Suprapubic skin (tissue), 4 donors: ENCODE measurements around the gene ATP5F1B. TPM values are rescaled to one million over a fixed set of nuclear protein-coding genes. Genes with fewer than 3 reads are reported as not detected.
A peak's percentile ranks its signal among the peaks of the same experiment; 100 is the strongest.

ENCODE experiments used
- DNase-seq, 2 donors: peaks; one replicate each; pipeline ENCODE4 v3.0.0-alpha.2; 2019; ENCODE audit warnings: low spot score in 2 of 2
- H3K27ac ChIP-seq: fragments of 200-600 bp; sonication (generic); one replicate; pipeline ENCODE4 v1.5.1; 2019
- H3K27me3 ChIP-seq: fragments of 200-600 bp; sonication (generic); one replicate; pipeline ENCODE4 v1.5.1; 2019
- H3K36me3 ChIP-seq: fragments of 200-600 bp; sonication (generic); one replicate; pipeline ENCODE4 v1.5.1; 2019
- H3K4me1 ChIP-seq: fragments of 200-600 bp; sonication (generic); one replicate; pipeline ENCODE4 v1.5.1; 2019
- H3K4me3 ChIP-seq: fragments of 200-600 bp; sonication (generic); one replicate; pipeline ENCODE4 v1.5.1; 2019; ENCODE audit warnings: mild to moderate bottlenecking
- H3K9me3 ChIP-seq: fragments of 200-600 bp; sonication (generic); one replicate; pipeline ENCODE4 v1.5.1; 2019
- EP300 ChIP-seq: sonication (generic); formaldehyde crosslinking; IDR thresholded peaks from one replicate; pipeline ENCODE4 v1.6.1; 2017; ENCODE audit warnings: antibody characterized with exemption
- POLR2A ChIP-seq, 2 donors: fragments of 450-650 bp; IDR thresholded peaks; one replicate each; pipeline ENCODE4 v1.6.1; 2017; ENCODE audit warnings: antibody characterized with exemption in 2 of 2, mild to moderate bottlenecking in 2 of 2, moderate library complexity in 2 of 2
- POLR2AphosphoS5 ChIP-seq, 3 donors: sonication (generic); formaldehyde crosslinking; IDR thresholded peaks; one replicate each; pipeline ENCODE4 v1.6.1; 2017; ENCODE audit warnings: antibody characterized with exemption in 3 of 3
- WGBS: methylation state at CpG from one replicate; pipeline ENCODE4 v1.1.5; 2018; 5-methylcytosine and 5-hydroxymethylcytosine counted together
- total RNA-seq, 4 donors: library from RNA; depleted of rRNA; stranded (reverse); fragments of >200 nt; gene quantifications; one replicate each; pipeline ENCODE4 v1.1.0, GENCODE V29; 2016
- TF ChIP-seq, protein P1 (sequence below), 2 donors: fragments of 200-600 bp in 1 of 2; fragments of 450-650 bp in 1 of 2; sonication (generic) in 1 of 2; IDR thresholded peaks; one replicate each; pipeline ENCODE4 v1.5.1; 2016 to 2019; ENCODE audit warnings: antibody characterized with exemption in 2 of 2, mild to moderate bottlenecking in 1 of 2, moderate library complexity in 1 of 2

The ATP5F1B gene
- total RNA-seq, 4 donors from 2014 or later, result 423 to 515 (median 438) TPM

- H3K27me3 ChIP-seq, result no peaks in the 10 kb centered on the region
- H3K9me3 ChIP-seq, result no peaks in the 10 kb centered on the region
- H3K4me3 ChIP-seq, result peak overlapping the region; percentile 77
- H3K36me3 ChIP-seq, result peaks cover 46% of the 10 kb centered on the region
- H3K4me1 ChIP-seq, result peaks cover 37% of the 10 kb centered on the region
- peak overlapping the region; percentile 91 for H3K27ac ChIP-seq
- DNase-seq, result no peak
- TF ChIP-seq, protein P1, sequence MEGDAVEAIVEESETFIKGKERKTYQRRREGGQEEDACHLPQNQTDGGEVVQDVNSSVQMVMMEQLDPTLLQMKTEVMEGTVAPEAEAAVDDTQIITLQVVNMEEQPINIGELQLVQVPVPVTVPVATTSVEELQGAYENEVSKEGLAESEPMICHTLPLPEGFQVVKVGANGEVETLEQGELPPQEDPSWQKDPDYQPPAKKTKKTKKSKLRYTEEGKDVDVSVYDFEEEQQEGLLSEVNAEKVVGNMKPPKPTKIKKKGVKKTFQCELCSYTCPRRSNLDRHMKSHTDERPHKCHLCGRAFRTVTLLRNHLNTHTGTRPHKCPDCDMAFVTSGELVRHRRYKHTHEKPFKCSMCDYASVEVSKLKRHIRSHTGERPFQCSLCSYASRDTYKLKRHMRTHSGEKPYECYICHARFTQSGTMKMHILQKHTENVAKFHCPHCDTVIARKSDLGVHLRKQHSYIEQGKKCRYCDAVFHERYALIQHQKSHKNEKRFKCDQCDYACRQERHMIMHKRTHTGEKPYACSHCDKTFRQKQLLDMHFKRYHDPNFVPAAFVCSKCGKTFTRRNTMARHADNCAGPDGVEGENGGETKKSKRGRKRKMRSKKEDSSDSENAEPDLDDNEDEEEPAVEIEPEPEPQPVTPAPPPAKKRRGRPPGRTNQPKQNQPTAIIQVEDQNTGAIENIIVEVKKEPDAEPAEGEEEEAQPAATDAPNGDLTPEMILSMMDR (IDR thresholded peaks at IDR 0.05), result no peak
- no peak for TF ChIP-seq EP300
- no peak for TF ChIP-seq POLR2A (IDR thresholded peaks at IDR 0.05)
- TF ChIP-seq POLR2AphosphoS5 (IDR thresholded peaks at IDR 0.05), result no peak
- 44% methylated on average over 4 of the region's 4 CpGs for WGBS
Observed at GRCh38 chr12:56644654-56645053, 1.1 kb downstream of the ATP5F1B start.

GRCh38 chr12:56641219-56641618 is 4.6 kb downstream of the ATP5F1B start:
- Histone ChIP-seq H3K4me3 (no peak overlapping the region), H3K4me1 (peaks cover 47% of the 10 kb centered on the region), H3K27ac (no peak overlapping the region), H3K36me3 (peaks cover 68% of the 10 kb centered on the region), H3K9me3 (no peaks in the 10 kb centered on the region), H3K27me3 (no peaks in the 10 kb centered on the region)
- DNase-seq, result no peak
- WGBS, result 81% methylated on average over 6 of the region's 6 CpGs
- TF ChIP-seq POLR2A (IDR thresholded peaks at IDR 0.05), result no peak
- TF ChIP-seq, protein P1 (IDR thresholded peaks at IDR 0.05), result no peak

DNA sequence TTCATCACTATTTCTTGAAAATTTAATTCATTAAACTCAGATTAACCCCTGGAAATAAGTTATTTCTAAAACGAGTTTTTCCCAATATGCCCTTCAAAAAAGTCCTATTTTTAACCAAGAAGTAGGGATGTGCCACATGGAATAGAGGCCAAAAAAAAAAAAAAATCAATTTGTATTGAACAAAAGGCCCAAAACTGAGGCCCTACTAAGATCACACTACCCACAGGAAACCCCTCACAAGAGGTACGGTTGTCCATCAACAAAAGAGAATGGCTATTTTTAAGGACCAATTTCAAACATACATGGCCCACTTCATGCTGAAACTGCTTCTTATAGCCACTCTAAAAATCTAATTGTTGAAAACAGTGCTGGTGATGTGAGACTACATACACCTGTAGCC is 8.2 kb downstream of the ATP5F1B start:
- no peak for TF ChIP-seq EP300
- no peak for TF ChIP-seq POLR2AphosphoS5 (IDR thresholded peaks at IDR 0.05)
- TF ChIP-seq, protein P1 (IDR thresholded peaks at IDR 0.05), result no peak
- no peak for TF ChIP-seq POLR2A (IDR thresholded peaks at IDR 0.05)
- Histone ChIP-seq H3K36me3 (peaks cover 51% of the 10 kb centered on the region), H3K4me3 (no peak overlapping the region), H3K4me1 (peaks cover 53% of the 10 kb centered on the region), H3K27ac (peak overlapping the region; percentile 90), H3K27me3 (no peaks in the 10 kb centered on the region), H3K9me3 (no peaks in the 10 kb centered on the region)
- 50% methylated on average over 2 of the region's 2 CpGs for WGBS
- DNase-seq, result no peak

DNA sequence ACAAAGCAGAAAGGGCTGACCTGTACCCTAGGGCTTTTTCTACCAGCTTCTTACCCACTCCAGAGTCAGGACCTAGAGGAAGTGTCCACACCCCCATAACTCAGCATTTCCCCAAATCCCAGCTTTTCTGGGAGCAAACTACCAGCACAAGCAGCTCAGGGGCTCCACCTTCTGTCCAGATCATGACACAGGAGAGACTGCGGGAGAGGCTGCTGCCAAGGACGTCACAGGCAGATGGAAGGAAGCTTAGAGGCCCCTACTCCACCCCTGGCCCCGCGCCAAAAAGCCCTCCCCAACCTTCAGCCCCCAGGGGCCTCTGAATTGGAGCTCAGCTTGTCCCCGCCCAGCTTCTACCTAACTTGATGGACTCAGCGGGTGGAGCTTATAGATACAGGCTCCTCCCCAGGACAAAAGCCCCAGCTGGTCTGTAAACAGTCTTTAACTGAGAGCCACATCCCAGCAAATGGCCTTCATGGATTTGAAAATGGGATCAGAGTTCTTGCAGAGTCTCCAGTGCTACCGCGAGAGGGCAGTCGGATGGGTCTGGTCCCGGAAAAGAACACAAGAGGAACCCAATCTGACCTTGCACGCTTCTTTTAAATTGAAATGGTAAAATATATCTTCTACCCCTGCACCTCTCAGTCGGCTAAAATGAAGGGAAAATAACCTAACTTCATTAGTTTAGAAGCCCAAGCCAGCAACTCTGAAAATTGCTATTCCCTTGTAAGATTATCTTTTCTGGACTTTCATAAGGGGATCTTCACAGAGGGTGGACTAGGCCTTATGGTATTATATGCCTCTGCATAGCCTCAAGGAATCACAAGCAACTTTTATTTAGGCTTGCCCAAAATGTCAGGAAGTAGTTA is 8.9 kb downstream of the ATP5F1B start:
- peak overlapping the region; percentile 77 for H3K4me3 ChIP-seq
- WGBS, result under 1% methylated on average over 12 of the region's 12 CpGs
- H3K4me1 ChIP-seq, result peaks cover 54% of the 10 kb centered on the region
- peak; percentile 99 to 100 for DNase-seq
- no peaks in the 10 kb centered on the region for H3K27me3 ChIP-seq
- H3K27ac ChIP-seq, result peak overlapping the region; percentile 90
- TF ChIP-seq, protein P1 (IDR thresholded peaks at IDR 0.05), result peak; percentile 61 to 76
- no peak for TF ChIP-seq EP300
- TF ChIP-seq POLR2A (IDR thresholded peaks at IDR 0.05), result no peak
- peak in 2 of 3 donors; percentile 11 to 35 for TF ChIP-seq POLR2AphosphoS5 (IDR thresholded peaks at IDR 0.05)
- H3K9me3 ChIP-seq, result no peaks in the 10 kb centered on the region
- H3K36me3 ChIP-seq, result peaks cover 44% of the 10 kb centered on the region

DNA sequence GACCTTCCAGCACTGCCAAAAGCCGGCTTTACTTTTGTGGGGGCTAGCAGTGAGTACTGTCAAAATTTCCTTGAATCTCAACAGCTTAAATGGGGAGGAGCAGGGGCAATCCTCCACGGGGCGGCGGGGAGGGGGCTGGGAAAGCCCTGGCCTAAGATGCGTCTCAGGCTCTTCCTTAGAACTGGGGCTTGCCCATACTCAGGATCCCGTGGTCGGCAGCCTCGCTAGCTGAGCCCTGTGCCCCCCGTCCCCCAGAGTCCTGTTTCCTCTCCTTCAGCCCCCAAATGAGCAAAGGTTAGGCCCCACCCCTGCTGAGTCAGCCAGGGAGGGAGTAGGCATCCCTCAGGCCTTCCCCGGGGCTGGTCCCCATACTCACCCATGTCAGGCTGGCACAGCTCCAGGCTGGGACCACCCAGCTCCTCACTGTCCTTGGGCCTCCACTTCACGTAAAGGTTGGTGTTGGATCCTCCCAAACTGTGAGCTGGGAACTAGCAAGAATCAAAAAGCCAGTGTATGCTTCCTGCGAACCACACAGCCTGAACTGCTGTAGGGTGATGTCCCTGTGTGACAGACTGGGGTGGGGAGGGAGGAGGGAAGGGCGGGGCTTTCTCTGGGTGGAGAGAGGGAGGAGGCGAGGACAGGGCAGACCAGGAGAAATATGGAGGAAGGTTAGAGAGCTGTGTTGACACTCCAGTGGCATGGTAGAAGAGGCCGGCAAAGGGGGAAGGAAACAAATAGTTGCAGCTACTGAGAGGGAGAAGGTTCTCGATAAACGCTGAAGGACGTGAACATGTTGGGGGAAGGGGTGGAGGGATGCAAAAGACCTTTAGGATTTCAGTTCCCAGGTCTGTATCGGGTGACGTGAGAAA is 9.7 kb downstream of the ATP5F1B start:
- peaks cover 61% of the 10 kb centered on the region for H3K4me1 ChIP-seq
- 1% methylated on average over 20 of the region's 20 CpGs for WGBS
- TF ChIP-seq POLR2AphosphoS5 (IDR thresholded peaks at IDR 0.05) (peak in 1 of 3 donors; percentile 45), POLR2A (IDR thresholded peaks at IDR 0.05) (peak in 1 of 2 donors; percentile 57), EP300 (no peak)
- TF ChIP-seq, protein P1 (IDR thresholded peaks at IDR 0.05), result no peak

More for the DNA sequence above, 9.7 kb downstream of the ATP5F1B start:
- DNase-seq, result peak; percentile 94 to 96
- peak overlapping the region; percentile 90 for H3K27ac ChIP-seq
- no peaks in the 10 kb centered on the region for H3K27me3 ChIP-seq
- H3K36me3 ChIP-seq, result peaks cover 36% of the 10 kb centered on the region
- H3K9me3 ChIP-seq, result no peaks in the 10 kb centered on the region
- H3K4me3 ChIP-seq, result peak overlapping the region; percentile 77
